GM19328 (cell line): ENCODE data around the gene SLC34A3.
A peak's percentile ranks its signal among the peaks of the same experiment; 100 is the strongest.

Source experiments
- ATAC-seq: cut with Tn5 transposase; IDR thresholded peaks from one replicate; pipeline ENCODE4 v1.9.1; 2021; ENCODE audit warnings: mild to moderate bottlenecking, moderate library complexity; ENCODE audit not compliant: unreplicated experiment

The SLC34A3 gene

DNA sequence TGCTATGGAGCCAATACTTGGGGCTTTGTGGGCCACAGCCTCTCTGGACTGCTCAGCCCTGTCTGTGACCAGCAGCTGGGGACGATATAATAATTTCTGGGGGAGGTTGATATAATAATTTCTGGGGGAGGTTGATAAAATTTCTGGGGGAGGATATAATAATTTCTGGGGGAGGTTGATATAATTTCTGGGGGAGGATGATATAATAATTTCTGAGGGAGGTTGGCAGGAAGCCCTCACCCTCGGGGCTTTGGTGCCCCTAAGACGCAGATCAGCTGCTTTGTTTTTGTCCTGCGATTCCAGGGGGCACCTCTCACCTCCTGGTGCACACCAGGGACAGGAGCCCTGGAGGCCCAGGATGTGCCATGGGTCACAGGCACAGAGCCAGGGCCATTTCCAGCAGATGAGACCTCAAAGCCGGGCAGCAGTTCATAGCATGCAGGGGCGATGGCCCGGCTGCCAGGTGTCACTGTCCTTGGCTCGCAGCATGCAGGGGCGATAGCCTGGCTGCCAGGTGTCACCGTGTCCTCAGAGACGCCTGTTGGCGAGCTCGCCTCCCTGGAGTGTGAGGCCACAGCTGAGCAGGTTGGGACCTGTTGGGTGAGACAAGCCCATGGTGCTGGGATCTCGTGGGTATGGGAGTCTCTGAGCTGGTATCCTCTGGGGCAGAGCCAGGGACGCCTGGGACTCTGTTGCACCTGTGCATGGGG lies 43.1 kb downstream of the SLC34A3 start:
- no peak for ATAC-seq

DNA sequence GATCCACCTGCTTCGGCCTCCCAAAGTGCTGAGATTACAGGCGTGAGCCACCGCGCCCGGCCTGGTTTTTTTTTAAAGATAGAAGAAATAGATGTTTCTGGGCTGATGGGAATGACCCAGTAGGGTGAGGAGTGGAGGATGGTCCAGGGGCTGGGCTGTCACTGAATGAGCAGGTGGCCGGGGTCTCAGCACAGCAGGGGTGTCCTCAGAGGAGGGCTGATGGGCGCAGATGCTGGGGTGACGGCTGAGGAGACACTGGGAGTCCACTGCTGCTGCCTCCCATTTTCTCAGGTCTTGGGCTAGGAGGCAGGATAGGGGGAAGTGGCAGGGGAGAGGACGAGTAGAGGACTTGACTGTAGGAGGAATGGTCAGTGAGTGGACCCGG lies 44.5 kb downstream of the SLC34A3 start:
- ATAC-seq, result no peak

GRCh38 chr9:137275588-137276472 lies 45.1 kb downstream of the SLC34A3 start:
- ATAC-seq, result no peak

- ATAC-seq, result no peak
These were observed 46.0 kb downstream of the SLC34A3 start for GRCh38 chr9:137276473-137277328.

DNA sequence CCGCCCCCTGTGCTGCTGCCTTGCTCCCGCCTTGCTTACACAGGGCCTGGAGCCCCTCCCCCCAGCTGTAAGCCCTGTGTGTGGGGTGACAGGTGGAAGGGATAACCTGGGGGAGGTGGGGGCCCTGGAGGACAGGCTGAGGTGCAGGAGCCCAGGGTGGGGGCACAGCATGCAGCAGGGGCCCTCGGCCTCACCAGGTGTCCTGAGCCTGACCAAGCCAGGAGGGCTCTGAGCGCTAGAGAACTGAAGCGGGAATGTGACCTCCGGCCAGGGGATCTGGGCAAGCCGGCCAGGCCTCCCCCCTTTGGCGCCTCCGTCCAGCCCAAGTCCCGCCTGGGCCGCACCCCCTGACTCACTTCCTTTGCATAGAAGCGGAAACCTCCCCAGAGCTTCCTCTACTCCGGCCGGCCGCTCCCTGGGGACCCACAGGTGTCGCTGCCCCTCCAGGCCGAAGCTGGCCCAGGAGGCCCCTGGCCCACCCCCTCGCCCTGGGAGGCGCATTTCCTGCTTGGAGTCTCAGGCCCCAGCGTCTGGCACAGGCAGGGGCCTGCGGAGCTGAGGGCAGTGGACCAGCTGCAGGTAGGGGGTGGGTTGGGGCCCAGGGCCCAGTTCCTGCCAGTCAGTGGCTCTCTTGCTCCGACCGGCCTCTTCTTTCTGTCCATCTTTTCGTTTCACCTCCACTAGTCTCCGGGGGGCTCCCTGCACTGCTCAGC lies 46.8 kb downstream of the SLC34A3 start, which contains the start of gene TOR4A:
Gene TOR4A (plus strand): TSS at position 398 of the 713 bp plus-strand sequence. CDS start 964 bp downstream, outside the sequence.
- peak; percentile 49 for ATAC-seq

GRCh38 chr9:137278061-137278701 lies 47.5 kb downstream of the SLC34A3 start:
- no peak for ATAC-seq

DNA sequence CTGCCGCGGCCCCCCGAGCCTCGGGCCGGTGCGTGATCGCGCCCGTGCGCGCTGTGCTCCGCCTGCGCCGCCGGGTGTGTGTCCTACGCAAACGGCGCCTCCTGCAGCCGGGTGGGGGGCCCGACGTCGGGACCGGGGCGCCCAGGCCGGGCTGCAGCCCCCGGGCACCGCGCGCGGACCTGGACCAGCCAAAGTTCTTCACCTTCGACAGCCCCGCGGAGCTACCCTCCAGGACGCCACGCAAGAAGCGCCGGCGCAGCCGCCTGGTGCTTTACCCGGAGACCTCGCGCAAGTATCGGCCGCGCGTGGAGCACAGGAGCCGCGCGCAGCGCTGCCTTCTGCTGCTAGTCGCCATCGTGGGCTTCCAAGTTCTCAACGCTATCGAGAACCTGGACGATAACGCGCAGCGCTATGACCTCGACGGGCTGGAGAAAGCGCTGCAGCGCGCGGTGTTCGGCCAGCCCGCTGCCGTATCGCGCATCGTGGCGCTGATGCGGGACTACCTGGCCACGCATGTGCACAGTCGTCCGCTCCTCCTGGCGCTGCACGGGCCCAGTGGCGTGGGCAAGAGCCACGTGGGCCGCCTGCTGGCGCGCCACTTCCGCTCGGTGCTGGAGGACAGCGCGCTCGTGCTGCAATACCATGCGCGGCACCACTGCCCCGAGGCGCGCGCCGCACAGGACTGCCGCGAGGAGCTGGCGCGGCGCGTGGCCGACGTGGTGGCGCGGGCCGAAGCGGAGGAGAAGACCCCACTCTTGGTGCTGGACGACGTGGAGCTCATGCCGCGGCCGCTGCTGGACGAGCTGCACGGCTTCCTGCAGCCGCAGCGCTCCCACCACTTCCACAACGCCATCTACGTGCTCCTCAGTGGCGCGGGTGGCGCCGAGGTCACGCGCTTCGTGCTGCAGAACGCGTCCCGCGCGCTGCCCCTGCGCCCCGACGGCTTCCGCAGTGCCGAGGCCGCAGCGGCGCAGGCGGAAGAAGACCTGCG lies 48.3 kb downstream of the SLC34A3 start:
- no peak for ATAC-seq

DNA sequence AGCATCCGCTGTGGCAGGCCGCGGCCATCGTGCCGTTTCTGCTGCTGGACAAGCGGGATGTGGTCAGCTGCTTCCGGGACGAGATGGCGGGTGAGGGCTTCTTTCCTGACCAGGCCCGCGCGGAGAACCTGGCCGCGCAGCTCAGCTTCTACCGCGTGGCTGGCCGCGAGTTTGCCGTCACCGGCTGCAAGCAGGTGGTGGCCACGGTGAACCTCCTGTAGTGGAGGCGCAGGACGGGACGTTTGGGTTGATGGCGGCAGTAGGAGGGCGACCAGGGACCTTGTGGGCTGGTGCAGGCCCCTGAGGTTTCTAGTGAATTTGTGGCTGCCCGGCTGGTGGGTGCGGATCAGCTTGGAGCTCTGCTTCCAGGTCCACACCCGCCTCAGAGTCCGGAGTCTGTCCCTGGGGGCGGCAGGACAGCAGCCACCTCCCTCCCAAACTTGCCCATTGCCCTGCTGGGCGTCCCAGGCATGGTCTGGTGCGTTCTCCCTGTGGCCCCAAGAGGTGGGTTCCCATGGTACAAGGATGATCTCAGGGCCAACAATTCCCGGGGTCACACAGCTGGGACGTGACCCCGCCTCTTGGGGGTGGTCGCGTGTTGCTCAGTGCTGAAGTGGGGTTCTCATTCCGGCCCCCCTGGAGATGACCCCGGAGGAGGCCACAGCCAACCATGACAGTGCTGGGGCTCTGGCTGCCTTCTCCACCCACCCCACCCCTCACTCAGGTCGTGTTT lies 49.2 kb downstream of the SLC34A3 start:
- no peak for ATAC-seq

- ATAC-seq, result no peak
These were observed 50.0 kb downstream of the SLC34A3 start for GRCh38 chr9:137280474-137281344.

DNA sequence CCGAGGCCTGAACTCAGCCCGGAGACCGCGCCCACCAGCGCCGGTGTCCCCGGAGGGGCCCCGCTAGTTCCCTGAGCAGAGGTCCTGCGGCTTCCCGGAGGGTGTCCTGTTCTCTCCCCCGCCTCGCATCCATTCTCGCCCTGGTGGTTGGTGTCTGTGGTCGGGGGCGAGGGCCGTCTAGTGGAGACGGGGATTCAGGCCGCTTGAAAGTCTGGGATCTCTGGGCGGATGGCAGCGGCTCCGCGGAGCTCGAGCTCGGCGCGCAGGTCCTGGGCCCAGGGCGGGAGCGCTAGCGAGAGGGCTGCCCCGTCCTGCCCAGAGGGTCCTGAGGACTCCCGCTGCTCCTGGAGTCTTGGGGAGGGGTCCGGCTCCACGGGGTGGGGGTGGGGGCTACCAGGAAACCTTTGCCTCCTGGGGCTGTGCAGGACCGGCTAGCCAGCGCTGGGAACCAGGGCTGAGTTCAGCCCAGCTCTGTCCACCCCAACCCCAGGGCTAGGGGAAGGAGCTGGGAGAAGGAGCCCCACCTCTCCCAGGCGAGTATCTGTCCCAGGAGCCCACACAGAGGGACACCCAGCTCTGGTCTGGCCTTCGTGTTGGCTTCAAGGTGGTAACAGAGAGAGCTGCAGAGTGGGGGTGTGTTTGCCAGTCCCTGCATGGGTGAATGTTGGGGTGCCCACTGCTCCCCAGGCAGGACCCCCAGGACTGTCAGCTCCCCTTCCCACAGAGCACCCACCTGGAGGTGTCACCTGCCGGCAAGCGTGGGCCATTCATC lies 50.8 kb downstream of the SLC34A3 start:
- ATAC-seq, result no peak
